ENCODE data around the gene ARCN1.

The ARCN1 gene

DNA sequence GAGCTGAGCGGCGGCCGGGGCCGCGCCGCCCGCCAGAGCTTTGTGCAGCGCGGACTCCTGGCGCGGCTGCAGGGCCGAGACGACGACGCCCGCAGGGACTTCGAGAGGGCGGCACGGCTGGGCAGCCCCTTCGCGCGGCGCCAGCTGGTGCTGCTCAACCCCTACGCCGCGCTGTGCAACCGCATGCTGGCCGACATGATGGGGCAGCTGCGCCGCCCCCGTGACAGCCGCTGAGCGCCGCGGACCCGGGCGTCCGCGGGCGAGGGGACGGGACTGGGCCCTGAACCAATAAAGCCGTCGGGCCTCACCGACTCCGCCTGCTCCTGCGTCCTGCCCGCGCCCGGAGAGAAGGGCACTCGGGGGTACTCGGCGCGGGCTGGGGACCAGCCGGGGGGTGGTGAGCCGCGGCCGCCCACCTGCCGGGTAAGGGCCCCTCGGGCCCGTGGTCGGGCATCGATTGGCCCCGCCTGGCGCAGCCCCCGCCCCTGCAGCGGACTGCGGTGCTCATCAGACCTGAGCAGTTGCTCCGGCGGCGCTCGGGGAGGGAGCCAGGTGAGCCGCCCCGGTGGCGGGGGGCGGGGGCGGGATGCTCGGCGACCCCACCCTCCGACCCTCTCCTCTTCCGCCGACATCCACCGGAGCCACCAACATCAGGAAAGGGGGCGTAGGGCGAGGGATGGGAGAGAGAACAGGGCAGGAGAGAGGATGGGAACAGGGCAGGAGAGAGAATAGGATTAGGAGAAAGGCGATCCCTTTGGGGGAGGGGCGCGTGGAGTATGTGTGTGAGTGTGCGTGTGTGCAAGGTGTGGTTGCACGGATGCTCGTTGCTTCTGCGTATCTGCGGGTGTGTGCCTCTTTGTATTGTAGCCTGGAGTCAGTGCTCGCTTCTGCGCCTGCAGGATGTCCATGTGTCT lies 41.3 kb upstream of the ARCN1 start, which contains the start of gene TMEM25:
TSS of gene TMEM25 (plus strand) at position 510 of the 914 bp plus-strand sequence. CDS start 610 bp downstream, outside the sequence.
- peak within 1 kb of the TSS; percentile 74 for H3K4me3 ChIP-seq (ENCODE audit: insufficient read depth, low read depth, low read length)
- no peaks in the 10 kb centered on the region for H3K27me3 ChIP-seq (ENCODE audit: control insufficient read depth, insufficient read depth, low read length, poor library complexity, severe bottlenecking)
- WGBS, 2 experiments, result 0 to 1% methylated on average over 93 to 94 of the region's 94 CpGs
- no peaks in the 10 kb centered on the region for H3K36me3 ChIP-seq (ENCODE audit: control insufficient read depth, insufficient read depth, low read length)
- H3K4me1 ChIP-seq (ENCODE audit: control insufficient read depth, insufficient read depth, low read length), result peaks cover 13% of the 10 kb centered on the region
- peak within 1 kb of the TSS; percentile 11 for H3K27ac ChIP-seq (ENCODE audit: insufficient read depth, low read depth, low read length, poor library complexity, severe bottlenecking)
- no peaks in the 10 kb centered on the region for H3K9me3 ChIP-seq (ENCODE audit: control insufficient read depth, low read length)

GRCh38 chr11:118531597-118532084 lies 40.6 kb upstream of the ARCN1 start:
- H3K4me3 ChIP-seq (ENCODE audit: insufficient read depth, low read depth, low read length), result peak overlapping the region; percentile 74
- no peaks in the 10 kb centered on the region for H3K9me3 ChIP-seq (ENCODE audit: control insufficient read depth, low read length)
- H3K36me3 ChIP-seq (ENCODE audit: control insufficient read depth, insufficient read depth, low read length), result no peaks in the 10 kb centered on the region
- H3K4me1 ChIP-seq (ENCODE audit: control insufficient read depth, insufficient read depth, low read length), result peaks cover 13% of the 10 kb centered on the region
- H3K27me3 ChIP-seq (ENCODE audit: control insufficient read depth, insufficient read depth, low read length, poor library complexity, severe bottlenecking), result no peaks in the 10 kb centered on the region
- H3K27ac ChIP-seq (ENCODE audit: insufficient read depth, low read depth, low read length, poor library complexity, severe bottlenecking), result no peak overlapping the region
- WGBS, 2 experiments, result 20 to 22% methylated on average over 12 of the region's 12 CpGs

DNA sequence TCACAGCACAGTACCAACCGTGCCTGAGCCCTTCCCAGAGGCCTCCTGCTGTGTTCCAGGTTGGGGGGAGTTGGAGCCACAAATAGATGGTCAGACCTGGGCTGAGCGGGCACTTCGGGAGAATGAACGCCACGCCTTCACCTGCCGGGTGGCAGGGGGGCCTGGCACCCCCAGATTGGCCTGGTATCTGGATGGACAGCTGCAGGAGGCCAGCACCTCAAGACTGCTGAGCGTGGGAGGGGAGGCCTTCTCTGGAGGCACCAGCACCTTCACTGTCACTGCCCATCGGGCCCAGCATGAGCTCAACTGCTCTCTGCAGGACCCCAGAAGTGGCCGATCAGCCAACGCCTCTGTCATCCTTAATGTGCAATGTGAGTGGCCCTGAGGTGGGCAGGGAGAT lies 40.1 kb upstream of the ARCN1 start:
- no peak overlapping the region for H3K27ac ChIP-seq (ENCODE audit: insufficient read depth, low read depth, low read length, poor library complexity, severe bottlenecking)
- 85 to 87% methylated on average over 10 of the region's 10 CpGs for WGBS, 2 experiments
- no peaks in the 10 kb centered on the region for H3K9me3 ChIP-seq (ENCODE audit: control insufficient read depth, low read length)
- no peaks in the 10 kb centered on the region for H3K36me3 ChIP-seq (ENCODE audit: control insufficient read depth, insufficient read depth, low read length)
- H3K4me3 ChIP-seq (ENCODE audit: insufficient read depth, low read depth, low read length), result peak overlapping the region; percentile 74
- peaks cover 13% of the 10 kb centered on the region for H3K4me1 ChIP-seq (ENCODE audit: control insufficient read depth, insufficient read depth, low read length)
- H3K27me3 ChIP-seq (ENCODE audit: control insufficient read depth, insufficient read depth, low read length, poor library complexity, severe bottlenecking), result no peaks in the 10 kb centered on the region

GRCh38 chr11:118532852-118533768 lies 39.1 kb upstream of the ARCN1 start:
- H3K36me3 ChIP-seq (ENCODE audit: control insufficient read depth, insufficient read depth, low read length), result no peaks in the 10 kb centered on the region
- WGBS, 2 experiments, result 94% methylated on average over 19 of the region's 19 CpGs
- peaks cover 13% of the 10 kb centered on the region for H3K4me1 ChIP-seq (ENCODE audit: control insufficient read depth, insufficient read depth, low read length)
- H3K9me3 ChIP-seq (ENCODE audit: control insufficient read depth, low read length), result no peaks in the 10 kb centered on the region
- no peak overlapping the region for H3K27ac ChIP-seq (ENCODE audit: insufficient read depth, low read depth, low read length, poor library complexity, severe bottlenecking)
- no peaks in the 10 kb centered on the region for H3K27me3 ChIP-seq (ENCODE audit: control insufficient read depth, insufficient read depth, low read length, poor library complexity, severe bottlenecking)
- H3K4me3 ChIP-seq (ENCODE audit: insufficient read depth, low read depth, low read length), result no peak overlapping the region

- Histone ChIP-seq H3K36me3 (ENCODE audit: control insufficient read depth, insufficient read depth, low read length) (no peaks in the 10 kb centered on the region), H3K9me3 (ENCODE audit: control insufficient read depth, low read length) (no peaks in the 10 kb centered on the region), H3K27ac (ENCODE audit: insufficient read depth, low read depth, low read length, poor library complexity, severe bottlenecking) (no peak overlapping the region), H3K27me3 (ENCODE audit: control insufficient read depth, insufficient read depth, low read length, poor library complexity, severe bottlenecking) (no peaks in the 10 kb centered on the region), H3K4me1 (ENCODE audit: control insufficient read depth, insufficient read depth, low read length) (peaks cover 13% of the 10 kb centered on the region), H3K4me3 (ENCODE audit: insufficient read depth, low read depth, low read length) (no peak overlapping the region)
- 88 to 90% methylated on average over 27 of the region's 27 CpGs for WGBS, 2 experiments
Measured at GRCh38 chr11:118533769-118534729, 38.2 kb upstream of the ARCN1 start.

GRCh38 chr11:118535261-118535660 lies 36.9 kb upstream of the ARCN1 start:
- Histone ChIP-seq H3K27ac (ENCODE audit: insufficient read depth, low read depth, low read length, poor library complexity, severe bottlenecking) (no peak overlapping the region), H3K9me3 (ENCODE audit: control insufficient read depth, low read length) (no peaks in the 10 kb centered on the region), H3K4me3 (ENCODE audit: insufficient read depth, low read depth, low read length) (no peak overlapping the region), H3K27me3 (ENCODE audit: control insufficient read depth, insufficient read depth, low read length, poor library complexity, severe bottlenecking) (no peaks in the 10 kb centered on the region), H3K4me1 (ENCODE audit: control insufficient read depth, insufficient read depth, low read length) (peaks cover 5% of the 10 kb centered on the region), H3K36me3 (ENCODE audit: control insufficient read depth, insufficient read depth, low read length) (no peaks in the 10 kb centered on the region)
- WGBS, 2 experiments, result 88 to 90% methylated on average over 9 of the region's 9 CpGs

DNA sequence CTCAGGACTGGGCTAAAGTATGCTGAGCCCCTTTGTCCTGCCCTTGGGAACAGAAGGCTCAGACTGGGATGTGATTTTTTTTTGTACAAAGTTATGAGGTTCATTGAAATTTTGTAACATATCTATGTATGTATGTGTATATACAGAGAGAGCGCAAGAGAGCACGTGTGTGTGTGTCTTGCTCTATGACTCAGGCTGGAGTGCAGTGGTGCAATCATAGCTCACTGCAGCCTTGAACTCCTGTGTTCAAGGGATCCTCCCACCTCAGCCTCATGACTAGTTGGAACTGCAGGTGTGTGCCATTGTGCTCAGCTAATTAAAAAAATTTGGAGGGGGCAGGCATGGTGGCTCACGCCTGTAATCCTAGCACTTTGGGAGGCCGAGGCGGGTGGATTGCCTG lies 35.5 kb upstream of the ARCN1 start:
- Histone ChIP-seq H3K4me3 (ENCODE audit: insufficient read depth, low read depth, low read length) (no peak overlapping the region), H3K9me3 (ENCODE audit: control insufficient read depth, low read length) (no peaks in the 10 kb centered on the region), H3K27ac (ENCODE audit: insufficient read depth, low read depth, low read length, poor library complexity, severe bottlenecking) (no peak overlapping the region), H3K27me3 (ENCODE audit: control insufficient read depth, insufficient read depth, low read length, poor library complexity, severe bottlenecking) (no peaks in the 10 kb centered on the region), H3K4me1 (ENCODE audit: control insufficient read depth, insufficient read depth, low read length) (peaks cover 4% of the 10 kb centered on the region), H3K36me3 (ENCODE audit: control insufficient read depth, insufficient read depth, low read length) (no peaks in the 10 kb centered on the region)
- 92 to 95% methylated on average over 5 of the region's 5 CpGs for WGBS, 2 experiments

DNA sequence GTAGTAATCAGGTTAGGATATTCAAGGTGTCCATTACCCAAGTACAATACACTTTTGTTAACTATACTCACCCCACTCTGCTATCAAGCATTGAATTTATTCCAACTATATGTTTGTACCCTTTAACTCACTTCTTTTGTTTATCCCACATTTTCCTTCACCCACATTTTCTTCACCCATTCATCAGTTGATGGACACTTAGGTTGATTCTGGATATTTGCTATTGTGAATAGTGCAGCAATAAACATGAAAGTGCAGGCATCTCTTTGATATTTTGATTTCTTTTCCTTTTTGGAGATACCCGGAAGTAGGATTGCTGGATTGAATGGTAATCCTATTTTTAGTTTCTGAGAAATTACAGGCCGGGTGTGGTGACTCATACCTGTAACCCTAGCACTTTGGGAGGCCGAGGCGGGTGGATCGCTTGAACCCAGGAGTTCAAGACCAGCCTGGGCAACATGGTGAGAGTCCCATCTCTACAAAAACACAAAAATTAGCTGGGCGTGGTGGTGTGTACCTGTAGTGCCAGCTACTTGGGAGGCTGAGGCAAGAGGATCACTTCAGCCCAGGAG lies 34.7 kb upstream of the ARCN1 start:
- H3K4me3 ChIP-seq (ENCODE audit: insufficient read depth, low read depth, low read length), result no peak overlapping the region
- H3K27me3 ChIP-seq (ENCODE audit: control insufficient read depth, insufficient read depth, low read length, poor library complexity, severe bottlenecking), result no peaks in the 10 kb centered on the region
- H3K4me1 ChIP-seq (ENCODE audit: control insufficient read depth, insufficient read depth, low read length), result no peaks in the 10 kb centered on the region
- no peaks in the 10 kb centered on the region for H3K36me3 ChIP-seq (ENCODE audit: control insufficient read depth, insufficient read depth, low read length)
- H3K9me3 ChIP-seq (ENCODE audit: control insufficient read depth, low read length), result no peaks in the 10 kb centered on the region
- no peak overlapping the region for H3K27ac ChIP-seq (ENCODE audit: insufficient read depth, low read depth, low read length, poor library complexity, severe bottlenecking)
- WGBS, 2 experiments, result 91 to 92% methylated on average over 6 of the region's 6 CpGs

GRCh38 chr11:118544010-118544646 lies 28.1 kb upstream of the ARCN1 start:
- Histone ChIP-seq H3K27me3 (ENCODE audit: control insufficient read depth, insufficient read depth, low read length, poor library complexity, severe bottlenecking) (no peaks in the 10 kb centered on the region), H3K36me3 (ENCODE audit: control insufficient read depth, insufficient read depth, low read length) (peaks cover 4% of the 10 kb centered on the region), H3K27ac (ENCODE audit: insufficient read depth, low read depth, low read length, poor library complexity, severe bottlenecking) (no peak overlapping the region), H3K9me3 (ENCODE audit: control insufficient read depth, low read length) (no peaks in the 10 kb centered on the region), H3K4me1 (ENCODE audit: control insufficient read depth, insufficient read depth, low read length) (no peaks in the 10 kb centered on the region), H3K4me3 (ENCODE audit: insufficient read depth, low read depth, low read length) (no peak overlapping the region)
- WGBS, 2 experiments, result 93 to 97% methylated on average over 8 of the region's 8 CpGs

All from ectodermal cell (in vitro differentiated cells).